Neural cell (in vitro differentiated cells): ENCODE results near the gene CCSAP.

Source experiments
- POLR2AphosphoS5 ChIP-seq: IDR thresholded peaks from 2 replicates; pipeline ENCODE4 v1.6.1; 2012
- RAD21 ChIP-seq: fragments of 450-650 bp; conservative IDR thresholded peaks from 2 replicates; pipeline ENCODE4 v1.6.1; 2014; ENCODE audit warnings: antibody characterized with exemption, mild to moderate bottlenecking, moderate library complexity

DNA sequence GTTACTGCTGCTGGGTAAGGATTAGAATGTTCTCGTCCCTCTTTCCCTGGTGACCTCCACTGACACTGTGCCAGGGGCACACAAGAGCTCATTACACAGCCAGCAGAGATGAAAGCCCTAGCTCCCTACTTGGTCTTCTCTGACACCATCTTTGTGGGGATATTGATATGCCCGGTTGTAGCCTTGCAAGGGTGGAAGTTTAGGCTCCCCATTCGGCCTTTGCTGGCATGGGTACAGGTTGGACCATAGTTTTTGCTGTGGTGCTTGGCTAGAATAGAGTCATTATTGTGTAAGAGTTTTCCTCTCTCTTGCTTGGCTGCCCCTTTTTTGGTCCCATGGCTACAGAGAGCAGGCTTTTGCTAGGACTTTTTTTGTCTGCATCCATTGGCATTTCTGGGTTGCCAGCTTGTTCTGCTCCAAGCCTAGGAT lies 59.6 kb downstream of the CCSAP start:
- no peak for TF ChIP-seq RAD21
- no peak for TF ChIP-seq POLR2AphosphoS5
